ENCODE data around the gene SH3RF3. TPM values are rescaled to one million over a fixed set of nuclear protein-coding genes. Genes with fewer than 3 reads are reported as not detected.

The SH3RF3 gene
- total RNA-seq, 1 donor from 2014 or later, result 10.8 TPM

- intact Hi-C loops (cut with DNase I), result no loop called here
- Histone ChIP-seq H3K4me1 (peaks cover 59% of the 10 kb centered on the region), H3K4me3 (no peak overlapping the region), H3K36me3 (no peaks in the 10 kb centered on the region), H3K27me3 (no peaks in the 10 kb centered on the region), H3K9me3 (no peaks in the 10 kb centered on the region), H3K27ac (no peak overlapping the region)
- DNase-seq (ENCODE audit: extremely low spot score in 2 of 2), result peak in 1 of 2 donors; percentile 80
- TF ChIP-seq POLR2AphosphoS5 (IDR thresholded peaks at IDR 0.05; ENCODE audit: insufficient read depth in 1 of 2, low read depth in 1 of 2) (no peak), CTCF (IDR thresholded peaks at IDR 0.05) (no peak), POLR2A (IDR thresholded peaks at IDR 0.05) (no peak)
Measured at GRCh38 chr2:109349503-109350465, 220.8 kb downstream of the SH3RF3 start.

GRCh38 chr2:109350526-109350925 lies 221.5 kb downstream of the SH3RF3 start:
- Histone ChIP-seq H3K27me3 (no peaks in the 10 kb centered on the region), H3K27ac (peak overlapping the region; percentile 3), H3K36me3 (no peaks in the 10 kb centered on the region), H3K9me3 (no peaks in the 10 kb centered on the region), H3K4me1 (peaks cover 54% of the 10 kb centered on the region), H3K4me3 (no peak overlapping the region)
- intact Hi-C loops (cut with DNase I), result no loop called here
- DNase-seq (ENCODE audit: extremely low spot score in 2 of 2), result peak in 1 of 2 donors; percentile 82
- TF ChIP-seq CTCF (IDR thresholded peaks at IDR 0.05) (no peak), POLR2A (IDR thresholded peaks at IDR 0.05) (no peak), POLR2AphosphoS5 (IDR thresholded peaks at IDR 0.05; ENCODE audit: insufficient read depth in 1 of 2, low read depth in 1 of 2) (no peak)

- Histone ChIP-seq H3K4me1 (peaks cover 48% of the 10 kb centered on the region), H3K4me3 (no peak overlapping the region), H3K27ac (peak overlapping the region; percentile 3), H3K27me3 (no peaks in the 10 kb centered on the region), H3K9me3 (no peaks in the 10 kb centered on the region), H3K36me3 (no peaks in the 10 kb centered on the region)
- peak in 1 of 2 donors; percentile 86 for DNase-seq (ENCODE audit: extremely low spot score in 2 of 2)
- intact Hi-C loops (cut with DNase I), result no loop called here
- TF ChIP-seq POLR2AphosphoS5 (IDR thresholded peaks at IDR 0.05; ENCODE audit: insufficient read depth in 1 of 2, low read depth in 1 of 2), result peak; percentile 35 to 73
- TF ChIP-seq CTCF (IDR thresholded peaks at IDR 0.05), result no peak
- no peak for TF ChIP-seq POLR2A (IDR thresholded peaks at IDR 0.05)
Measured at GRCh38 chr2:109351164-109351756, 222.3 kb downstream of the SH3RF3 start.

GRCh38 chr2:109352056-109352897 lies 223.3 kb downstream of the SH3RF3 start:
- peak in 1 of 2 donors; percentile 78 for DNase-seq (ENCODE audit: extremely low spot score in 2 of 2)
- H3K4me3 ChIP-seq, result no peak overlapping the region
- no peak for TF ChIP-seq POLR2A (IDR thresholded peaks at IDR 0.05)
- no peak for TF ChIP-seq POLR2AphosphoS5 (IDR thresholded peaks at IDR 0.05; ENCODE audit: insufficient read depth in 1 of 2, low read depth in 1 of 2)
- no peak for TF ChIP-seq CTCF (IDR thresholded peaks at IDR 0.05)
- intact Hi-C loops (cut with DNase I), result no loop called here
- no peaks in the 10 kb centered on the region for H3K9me3 ChIP-seq
- no peaks in the 10 kb centered on the region for H3K27me3 ChIP-seq
- no peaks in the 10 kb centered on the region for H3K36me3 ChIP-seq
- peaks cover 48% of the 10 kb centered on the region for H3K4me1 ChIP-seq
- no peak overlapping the region for H3K27ac ChIP-seq

All from vagina (tissue), 2 donors.